ENCODE measurements around the gene GNAQ.

DNA sequence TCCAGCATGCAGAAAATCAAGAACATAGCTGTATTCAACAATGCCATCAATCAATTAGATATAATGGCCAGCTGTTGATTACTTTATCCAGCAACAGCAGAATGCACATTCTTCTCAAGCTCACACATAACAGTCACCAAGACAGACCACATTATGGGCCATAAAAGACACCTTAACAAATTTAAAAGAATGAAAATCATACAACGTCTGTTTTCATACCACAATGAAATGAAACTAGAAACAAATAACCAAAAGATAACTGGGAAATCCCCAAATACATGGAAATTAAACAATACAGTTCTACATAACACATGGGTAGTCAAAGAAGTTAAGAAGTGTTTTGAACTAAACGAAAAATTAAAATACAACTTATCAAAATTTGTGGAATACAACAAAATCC is 252.6 kb downstream of the GNAQ start:
- TF ChIP-seq EZH2 (IDR thresholded peaks at IDR 0.05; ENCODE audit: borderline replicate concordance, low read depth, low read length, severe bottlenecking): no peak
- no peak for TF ChIP-seq CTCF (IDR thresholded peaks at IDR 0.05; ENCODE audit: borderline replicate concordance, extremely low read depth, low read length, poor library complexity, severe bottlenecking)

Data from DND-41 (cell line).